SK-N-SH treated with all-trans-retinoic acid at 6 μM for 48 hours (cell line): ENCODE results near the gene KRT74.

ENCODE experiments used
- BACH2 ChIP-seq: fragments of 250-450 bp; sonication (Bioruptor Pico); IDR thresholded peaks from 2 replicates; pipeline ENCODE4 v1.9.0; 2021; ENCODE audit warnings: mild to moderate bottlenecking, borderline replicate concordance
- CSDC2 ChIP-seq: fragments of 250-450 bp; sonication (Bioruptor Pico); IDR thresholded peaks from 2 replicates; pipeline ENCODE4 v1.5.0; 2020; ENCODE audit warnings: mild to moderate bottlenecking, moderate library complexity
- ESRRG ChIP-seq: fragments of 250-450 bp; sonication (Bioruptor Pico); IDR thresholded peaks from 2 replicates; pipeline ENCODE4 v1.6.1; 2021; ENCODE audit warnings: mild to moderate bottlenecking
- ISL1 ChIP-seq: fragments of 250-450 bp; sonication (Bioruptor Pico); IDR thresholded peaks from 2 replicates; pipeline ENCODE4 v2.1.2; 2022; ENCODE audit warnings: mild to moderate bottlenecking, moderate library complexity
- PATZ1 ChIP-seq: fragments of 250-450 bp; sonication (Bioruptor Pico); IDR thresholded peaks from 2 replicates; pipeline ENCODE4 v1.8.0; 2020; ENCODE audit warnings: mild to moderate bottlenecking, moderate library complexity, borderline replicate concordance
- SNAI2 ChIP-seq: fragments of 250-450 bp; sonication (Bioruptor Pico); IDR thresholded peaks from 2 replicates; pipeline ENCODE4 v1.5.0; 2020; ENCODE audit warnings: mild to moderate bottlenecking, moderate library complexity
- TCF4 ChIP-seq: fragments of 250-450 bp; sonication (Bioruptor Pico); IDR thresholded peaks from 2 replicates; pipeline ENCODE4 v1.8.0; 2021; ENCODE audit warnings: mild to moderate bottlenecking, moderate library complexity, borderline replicate concordance
- TOX ChIP-seq: fragments of 250-450 bp; sonication (Bioruptor Pico); IDR thresholded peaks from 2 replicates; pipeline ENCODE4 v1.8.0; 2021; ENCODE audit warnings: mild to moderate bottlenecking, moderate library complexity, borderline replicate concordance
- TSHZ2 ChIP-seq: fragments of 250-450 bp; sonication (Bioruptor Pico); IDR thresholded peaks from 2 replicates; pipeline ENCODE4 v1.5.0; 2020; ENCODE audit warnings: mild to moderate bottlenecking, moderate library complexity
- ZC3H10 ChIP-seq: fragments of 250-450 bp; sonication (Bioruptor Pico); IDR thresholded peaks from 2 replicates; pipeline ENCODE4 v1.5.1; 2021; ENCODE audit warnings: mild to moderate bottlenecking, moderate library complexity
- ZFP30 ChIP-seq: fragments of 450-650 bp; formaldehyde crosslinking; IDR thresholded peaks from 2 replicates; pipeline ENCODE4 v1.5.0; 2022; ENCODE audit warnings: mild to moderate bottlenecking, moderate library complexity
- TF ChIP-seq, protein P1 (sequence below): fragments of 250-450 bp; sonication (Bioruptor Pico); IDR thresholded peaks from 2 replicates; pipeline ENCODE4 v1.5.1; 2021; ENCODE audit warnings: mild to moderate bottlenecking, moderate library complexity

DNA sequence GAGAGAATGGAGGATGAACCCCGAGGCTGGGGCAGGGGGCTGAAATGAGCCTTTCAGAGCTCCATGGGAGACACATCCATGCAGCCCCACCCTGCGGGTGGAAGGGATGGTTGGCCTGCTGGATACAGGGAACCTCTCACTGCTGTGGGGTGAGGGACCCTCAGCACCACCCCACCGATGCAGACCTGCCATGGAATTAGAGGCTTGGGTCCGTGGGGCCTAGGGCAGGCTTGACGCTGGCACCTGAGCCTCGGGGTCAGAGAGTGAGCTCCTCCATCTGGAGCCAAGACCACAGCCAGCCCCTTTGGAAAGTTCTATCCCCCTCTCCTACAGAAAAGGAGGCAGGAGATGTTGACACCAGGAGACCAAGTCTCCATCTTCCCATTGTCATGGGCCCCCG lies 7.4 kb upstream of the KRT74 start:
- TF ChIP-seq TSHZ2 (CRISPR knock-in tag) (no peak), ZFP30 (CRISPR knock-in tag) (no peak), BACH2 (CRISPR knock-in tag) (no peak), SNAI2 (CRISPR knock-in tag) (no peak), CSDC2 (CRISPR knock-in tag) (no peak), PATZ1 (CRISPR knock-in tag) (no peak), ZC3H10 (CRISPR knock-in tag) (no peak), TOX (no peak), TCF4 (CRISPR knock-in tag) (no peak), ESRRG (no peak), ISL1 (no peak)
- TF ChIP-seq, protein P1, sequence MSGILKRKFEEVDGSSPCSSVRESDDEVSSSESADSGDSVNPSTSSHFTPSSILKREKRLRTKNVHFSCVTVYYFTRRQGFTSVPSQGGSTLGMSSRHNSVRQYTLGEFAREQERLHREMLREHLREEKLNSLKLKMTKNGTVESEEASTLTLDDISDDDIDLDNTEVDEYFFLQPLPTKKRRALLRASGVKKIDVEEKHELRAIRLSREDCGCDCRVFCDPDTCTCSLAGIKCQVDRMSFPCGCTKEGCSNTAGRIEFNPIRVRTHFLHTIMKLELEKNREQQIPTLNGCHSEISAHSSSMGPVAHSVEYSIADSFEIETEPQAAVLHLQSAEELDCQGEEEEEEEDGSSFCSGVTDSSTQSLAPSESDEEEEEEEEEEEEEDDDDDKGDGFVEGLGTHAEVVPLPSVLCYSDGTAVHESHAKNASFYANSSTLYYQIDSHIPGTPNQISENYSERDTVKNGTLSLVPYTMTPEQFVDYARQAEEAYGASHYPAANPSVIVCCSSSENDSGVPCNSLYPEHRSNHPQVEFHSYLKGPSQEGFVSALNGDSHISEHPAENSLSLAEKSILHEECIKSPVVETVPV (CRISPR knock-in tag) = no peak
